Breast epithelium (tissue), 3 donors: Measurements from ENCODE around the gene TOR4A.

Experiments used
- CTCF ChIP-seq, 3 donors: fragments of 450-650 bp; IDR thresholded peaks; one replicate each; pipeline ENCODE4 v1.5.1; 2016 to 2017; ENCODE audit warnings: antibody characterized with exemption in 3 of 3, mild to moderate bottlenecking in 3 of 3, moderate library complexity in 3 of 3
- POLR2A ChIP-seq: fragments of 450-650 bp; IDR thresholded peaks from one replicate; pipeline ENCODE4 v1.6.1; 2016; ENCODE audit warnings: antibody characterized with exemption, mild to moderate bottlenecking, moderate library complexity

- no peak for TF ChIP-seq POLR2A
- no peak for TF ChIP-seq CTCF (IDR thresholded peaks at IDR 0.05)
Measured at GRCh38 chr9:137233143-137233980, 44.2 kb upstream of the TOR4A start.
